Nephron progenitor cell (in vitro differentiated cells): ENCODE data around the gene MEIS2.
A peak's percentile ranks its signal among the peaks of the same experiment; 100 is the strongest.

Experiments used
- DNase-seq: peaks from one replicate; pipeline ENCODE4 v3.0.0; 2021
- H3K27ac Mint-ChIP-seq: 2 replicates; pipeline ENCODE4 v1.8.0; 2021; ENCODE audit warnings: mild to moderate bottlenecking, moderate library complexity, mixed read lengths
- H3K27me3 Mint-ChIP-seq: 2 replicates; pipeline ENCODE4 v1.8.0; 2021; ENCODE audit warnings: mild to moderate bottlenecking, low read depth, mixed read lengths; ENCODE audit not compliant: poor library complexity
- H3K36me3 Mint-ChIP-seq: 2 replicates; pipeline ENCODE4 v1.8.0; 2021; ENCODE audit warnings: low read depth, mixed read lengths
- H3K4me1 Mint-ChIP-seq: 2 replicates; pipeline ENCODE4 v1.8.0; 2021; ENCODE audit warnings: mixed read lengths
- H3K4me3 Mint-ChIP-seq: 2 replicates; pipeline ENCODE4 v1.8.0; 2021; ENCODE audit warnings: mild to moderate bottlenecking, moderate library complexity, mixed read lengths
- H3K9me3 Mint-ChIP-seq: 2 replicates; pipeline ENCODE4 v1.8.0; 2021; ENCODE audit warnings: mild to moderate bottlenecking, moderate library complexity, mixed read lengths
- CTCF ChIP-seq: fragments of 200-600 bp; sonication (generic); IDR thresholded peaks from 2 replicates; pipeline ENCODE4 v1.5.0; 2021; ENCODE audit warnings: antibody characterized with exemption

MEIS2 gene

GRCh38 chr15:37014566-37014965 is 85.8 kb downstream of the MEIS2 start:
- DNase-seq, result no peak
- Mint-ChIP-seq H3K4me3 (no peak overlapping the region), H3K4me1 (peaks cover 57% of the 10 kb centered on the region), H3K9me3 (peaks cover 12% of the 10 kb centered on the region), H3K36me3 (peaks cover 85% of the 10 kb centered on the region), H3K27me3 (no peaks in the 10 kb centered on the region), H3K27ac (peak overlapping the region; percentile 92)
- TF ChIP-seq CTCF, result no peak

GRCh38 chr15:37014137-37014536 is 86.2 kb downstream of the MEIS2 start:
- H3K27me3 Mint-ChIP-seq, result no peaks in the 10 kb centered on the region
- no peak for DNase-seq
- peak overlapping the region; percentile 92 for H3K27ac Mint-ChIP-seq
- TF ChIP-seq CTCF, result no peak
- peaks cover 52% of the 10 kb centered on the region for H3K4me1 Mint-ChIP-seq
- no peak overlapping the region for H3K4me3 Mint-ChIP-seq
- peaks cover 85% of the 10 kb centered on the region for H3K36me3 Mint-ChIP-seq
- H3K9me3 Mint-ChIP-seq, result peaks cover 15% of the 10 kb centered on the region

- Mint-ChIP-seq H3K4me3 (no peak overlapping the region), H3K9me3 (peaks cover 23% of the 10 kb centered on the region), H3K4me1 (peaks cover 21% of the 10 kb centered on the region), H3K36me3 (peaks cover 91% of the 10 kb centered on the region), H3K27me3 (no peaks in the 10 kb centered on the region), H3K27ac (no peak overlapping the region)
- TF ChIP-seq CTCF, result no peak
- no peak for DNase-seq
Measured at GRCh38 chr15:37010595-37010994, 89.8 kb downstream of the MEIS2 start.

GRCh38 chr15:37009288-37009687 is 91.1 kb downstream of the MEIS2 start:
- H3K27ac Mint-ChIP-seq, result no peak overlapping the region
- H3K36me3 Mint-ChIP-seq, result peaks cover 99% of the 10 kb centered on the region
- TF ChIP-seq CTCF, result no peak
- no peaks in the 10 kb centered on the region for H3K27me3 Mint-ChIP-seq
- H3K4me1 Mint-ChIP-seq, result peaks cover 8% of the 10 kb centered on the region
- H3K4me3 Mint-ChIP-seq, result no peak overlapping the region
- DNase-seq, result no peak
- peaks cover 27% of the 10 kb centered on the region for H3K9me3 Mint-ChIP-seq

- Mint-ChIP-seq H3K4me3 (no peak overlapping the region), H3K9me3 (peaks cover 29% of the 10 kb centered on the region), H3K27me3 (no peaks in the 10 kb centered on the region), H3K36me3 (peaks cover 100% of the 10 kb centered on the region), H3K4me1 (no peaks in the 10 kb centered on the region), H3K27ac (no peak overlapping the region)
- no peak for TF ChIP-seq CTCF
- DNase-seq, result no peak
Measured at GRCh38 chr15:37008205-37008604, 92.1 kb downstream of the MEIS2 start.

- peaks cover 100% of the 10 kb centered on the region for H3K36me3 Mint-ChIP-seq
- no peak overlapping the region for H3K4me3 Mint-ChIP-seq
- DNase-seq, result no peak
- H3K27me3 Mint-ChIP-seq, result no peaks in the 10 kb centered on the region
- no peak for TF ChIP-seq CTCF
- H3K27ac Mint-ChIP-seq, result no peak overlapping the region
- peaks cover 3% of the 10 kb centered on the region for H3K4me1 Mint-ChIP-seq
- peaks cover 29% of the 10 kb centered on the region for H3K9me3 Mint-ChIP-seq
Measured at GRCh38 chr15:37007301-37007700, 93.0 kb downstream of the MEIS2 start.
